ENCODE measurements around the gene DNM3. TPM values are rescaled to one million over a fixed set of nuclear protein-coding genes. Genes with fewer than 3 reads are reported as not detected.
A peak's percentile ranks its signal among the peaks of the same experiment; 100 is the strongest.

The DNM3 gene
- polyA plus RNA-seq, 3 donors: 0.15 TPM; not detected in 2

GRCh38 chr1:171803045-171803444 lies 38.3 kb upstream of the DNM3 start:
- Mint-ChIP-seq H3K36me3 (peaks cover 9 to 20% of the 10 kb centered on the region in 2 donors), H3K27ac (peak overlapping the region in 1 of 7 donors; percentile 63), H3K27me3 (ENCODE audit: low read depth in 3 of 3) (peaks cover 0 to 4% (median 0%) of the 10 kb centered on the region in 3 donors), H3K4me3 (no peak overlapping the region), H3K9me3 (peaks cover 0 to 2% (median 0%) of the 10 kb centered on the region in 7 donors), H3K4me1 (peaks cover 48% of the 10 kb centered on the region)
- H3K9ac ChIP-seq (ENCODE audit: insufficient read depth, low read length, poor library complexity, severe bottlenecking): peak overlapping the region; percentile 12
- no peaks in the 10 kb centered on the region for H4K20me1 ChIP-seq (ENCODE audit: insufficient read depth, low read length)
- H3K27ac ChIP-seq (ENCODE audit: low read depth in 1 of 2, low read length in 2 of 2): no peak overlapping the region
- no peaks in the 10 kb centered on the region for H3K27me3 ChIP-seq (ENCODE audit: control insufficient read depth in 2 of 2, insufficient read depth in 2 of 2, low read length in 2 of 2)
- intact Hi-C loops (cut with micrococcal nuclease): loop anchor here (5.0 to 10.0 kb wide), 2 partner anchors 182 to 594 kb away; no protein-coding TSS in a partner anchor
- peaks cover 6 to 25% of the 10 kb centered on the region in 2 donors for H3K36me3 ChIP-seq (replicated peaks in 1 of 2; ENCODE audit: control insufficient read depth in 1 of 2, insufficient read depth in 2 of 2, low read length in 2 of 2)
- DNase-seq: no peak
- no peaks in the 10 kb centered on the region for H3K9me3 ChIP-seq (replicated peaks in 1 of 2; ENCODE audit: control insufficient read depth in 1 of 2, insufficient read depth in 1 of 2, low read length in 2 of 2)
- H3K4me1 ChIP-seq (ENCODE audit: control insufficient read depth in 1 of 2, insufficient read depth in 2 of 2, low read length in 2 of 2): peaks cover 9 to 12% of the 10 kb centered on the region in 2 donors
- H3K4me3 ChIP-seq (replicated peaks in 1 of 3; ENCODE audit: low read depth in 2 of 3, low read length in 3 of 3): no peak overlapping the region
- H2AFZ ChIP-seq (ENCODE audit: insufficient read depth, low read depth, low read length, poor library complexity, severe bottlenecking): no peak overlapping the region
- no peak overlapping the region for H3K4me2 ChIP-seq (replicated peaks; ENCODE audit: extremely low read depth, low read length, poor library complexity, severe bottlenecking)
- whole genome bisulfite sequencing (ENCODE audit: insufficient coverage): no CpG with 5 or more reads among the region's 2 CpGs
- H3K79me2 ChIP-seq (ENCODE audit: insufficient read depth, low read length): no peaks in the 10 kb centered on the region
- TF ChIP-seq, protein P1, sequence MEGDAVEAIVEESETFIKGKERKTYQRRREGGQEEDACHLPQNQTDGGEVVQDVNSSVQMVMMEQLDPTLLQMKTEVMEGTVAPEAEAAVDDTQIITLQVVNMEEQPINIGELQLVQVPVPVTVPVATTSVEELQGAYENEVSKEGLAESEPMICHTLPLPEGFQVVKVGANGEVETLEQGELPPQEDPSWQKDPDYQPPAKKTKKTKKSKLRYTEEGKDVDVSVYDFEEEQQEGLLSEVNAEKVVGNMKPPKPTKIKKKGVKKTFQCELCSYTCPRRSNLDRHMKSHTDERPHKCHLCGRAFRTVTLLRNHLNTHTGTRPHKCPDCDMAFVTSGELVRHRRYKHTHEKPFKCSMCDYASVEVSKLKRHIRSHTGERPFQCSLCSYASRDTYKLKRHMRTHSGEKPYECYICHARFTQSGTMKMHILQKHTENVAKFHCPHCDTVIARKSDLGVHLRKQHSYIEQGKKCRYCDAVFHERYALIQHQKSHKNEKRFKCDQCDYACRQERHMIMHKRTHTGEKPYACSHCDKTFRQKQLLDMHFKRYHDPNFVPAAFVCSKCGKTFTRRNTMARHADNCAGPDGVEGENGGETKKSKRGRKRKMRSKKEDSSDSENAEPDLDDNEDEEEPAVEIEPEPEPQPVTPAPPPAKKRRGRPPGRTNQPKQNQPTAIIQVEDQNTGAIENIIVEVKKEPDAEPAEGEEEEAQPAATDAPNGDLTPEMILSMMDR (IDR thresholded peaks at IDR 0.05): no peak

GRCh38 chr1:171803461-171804022 lies 37.8 kb upstream of the DNM3 start:
- intact Hi-C loops (cut with micrococcal nuclease): loop anchor here (5.0 to 10.0 kb wide), 2 partner anchors 181 to 594 kb away; no protein-coding TSS in a partner anchor
- Mint-ChIP-seq H3K4me3 (no peak overlapping the region), H3K9me3 (peaks cover 0 to 2% (median 0%) of the 10 kb centered on the region in 7 donors), H3K27ac (peak overlapping the region in 1 of 7 donors; percentile 63), H3K27me3 (ENCODE audit: low read depth in 3 of 3) (peaks cover 0 to 4% (median 0%) of the 10 kb centered on the region in 3 donors), H3K4me1 (peaks cover 49% of the 10 kb centered on the region), H3K36me3 (peaks cover 6 to 15% of the 10 kb centered on the region in 2 donors)
- 87% methylated on average over 15 of the region's 17 CpGs for WGBS (ENCODE audit: insufficient coverage)
- H3K27me3 ChIP-seq (ENCODE audit: control insufficient read depth in 2 of 2, insufficient read depth in 2 of 2, low read length in 2 of 2): no peaks in the 10 kb centered on the region
- H3K4me1 ChIP-seq (ENCODE audit: control insufficient read depth in 1 of 2, insufficient read depth in 2 of 2, low read length in 2 of 2): peaks cover 9 to 12% of the 10 kb centered on the region in 2 donors
- H3K36me3 ChIP-seq (replicated peaks in 1 of 2; ENCODE audit: control insufficient read depth in 1 of 2, insufficient read depth in 2 of 2, low read length in 2 of 2): peaks cover under 1 to 20% of the 10 kb centered on the region in 2 donors
- no peaks in the 10 kb centered on the region for H3K9me3 ChIP-seq (replicated peaks in 1 of 2; ENCODE audit: control insufficient read depth in 1 of 2, insufficient read depth in 1 of 2, low read length in 2 of 2)
- DNase-seq: no peak
- H3K4me2 ChIP-seq (replicated peaks; ENCODE audit: extremely low read depth, low read length, poor library complexity, severe bottlenecking): no peak overlapping the region
- no peak overlapping the region for H3K4me3 ChIP-seq (replicated peaks in 1 of 3; ENCODE audit: low read depth in 2 of 3, low read length in 3 of 3)
- no peak overlapping the region for H3K27ac ChIP-seq (ENCODE audit: low read depth in 1 of 2, low read length in 2 of 2)
- peak overlapping the region; percentile 12 for H3K9ac ChIP-seq (ENCODE audit: insufficient read depth, low read length, poor library complexity, severe bottlenecking)
- no peaks in the 10 kb centered on the region for H4K20me1 ChIP-seq (ENCODE audit: insufficient read depth, low read length)
- H3K79me2 ChIP-seq (ENCODE audit: insufficient read depth, low read length): no peaks in the 10 kb centered on the region
- H2AFZ ChIP-seq (ENCODE audit: insufficient read depth, low read depth, low read length, poor library complexity, severe bottlenecking): no peak overlapping the region
- TF ChIP-seq, protein P1 (IDR thresholded peaks at IDR 0.05): no peak
